Esophagus (tissue), 2 donors: ENCODE results near the gene UBXN6. TPM values are rescaled to one million over a fixed set of nuclear protein-coding genes. Genes with fewer than 3 reads are reported as not detected.

Experiments used
- H3K27ac ChIP-seq, 2 donors: one replicate each; pipeline ENCODE4 v1.5.1; 2013; ENCODE audit warnings: low read depth in 2 of 2, mild to moderate bottlenecking in 2 of 2, inconsistent platforms in 1 of 2, low read length in 1 of 2, moderate library complexity in 1 of 2
- H3K27me3 ChIP-seq, 2 donors: one replicate each; pipeline ENCODE4 v1.6.1; 2013; ENCODE audit warnings: low read length in 2 of 2, control low read depth in 1 of 2, mild to moderate bottlenecking in 1 of 2; ENCODE audit not compliant: insufficient read depth in 2 of 2, control insufficient read depth in 1 of 2
- H3K36me3 ChIP-seq, 2 donors: one replicate each; pipeline ENCODE4 v1.6.1; 2013; ENCODE audit warnings: low read length in 1 of 2; ENCODE audit not compliant: control insufficient read depth in 2 of 2, insufficient read depth in 2 of 2
- H3K4me1 ChIP-seq, 2 donors: one replicate each; pipeline ENCODE4 v1.6.1; 2013; ENCODE audit warnings: low read length in 1 of 2; ENCODE audit not compliant: control insufficient read depth in 2 of 2, insufficient read depth in 2 of 2
- H3K4me3 ChIP-seq, 2 donors: one replicate each; pipeline ENCODE4 v1.5.1; 2013; ENCODE audit warnings: low read length in 2 of 2, mild to moderate bottlenecking in 2 of 2, low read depth in 1 of 2, moderate library complexity in 1 of 2
- H3K9me3 ChIP-seq, 2 donors: one replicate each; pipeline ENCODE4 v1.6.1; 2013; ENCODE audit warnings: mild to moderate bottlenecking in 2 of 2, low read depth in 1 of 2, low read length in 1 of 2, moderate library complexity in 1 of 2; ENCODE audit not compliant: control insufficient read depth in 2 of 2, insufficient read depth in 1 of 2
- WGBS, 2 donors: extraction: QIAGEN DNeasy Blood & Tissue Kit; methylation state at CpG; one replicate each; pipeline ENCODE4 v1.1.7; 2013; 5-methylcytosine and 5-hydroxymethylcytosine counted together
- polyA plus RNA-seq, 2 donors: library from polyadenylated mRNA; stranded (reverse); fragments of 200-250 nt; gene quantifications; one replicate each; pipeline ENCODE4 v1.2.3, GENCODE V29; 2013
- donor health status: healthy with polysubstance abuse.
- donor health status: Bipolar disorder and iron deficiency.

Gene UBXN6
- polyA plus RNA-seq, 2 donors = 71.3 to 82.8 TPM

GRCh38 chr19:4456843-4457653, 546 bp downstream of the UBXN6 start:
- H3K36me3 ChIP-seq = peaks cover 0 to 26% of the 10 kb centered on the region in 2 donors
- H3K27me3 ChIP-seq = no peaks in the 10 kb centered on the region
- WGBS, 2 donors = 1 to 2% methylated on average over 32 to 43 of the region's 53 CpGs
- H3K4me1 ChIP-seq = peaks cover 6 to 20% of the 10 kb centered on the region in 2 donors
- peak overlapping the region; percentile 93 to 94 for H3K27ac ChIP-seq
- H3K4me3 ChIP-seq = peak overlapping the region; percentile 62 to 63
- no peaks in the 10 kb centered on the region for H3K9me3 ChIP-seq

DNA sequence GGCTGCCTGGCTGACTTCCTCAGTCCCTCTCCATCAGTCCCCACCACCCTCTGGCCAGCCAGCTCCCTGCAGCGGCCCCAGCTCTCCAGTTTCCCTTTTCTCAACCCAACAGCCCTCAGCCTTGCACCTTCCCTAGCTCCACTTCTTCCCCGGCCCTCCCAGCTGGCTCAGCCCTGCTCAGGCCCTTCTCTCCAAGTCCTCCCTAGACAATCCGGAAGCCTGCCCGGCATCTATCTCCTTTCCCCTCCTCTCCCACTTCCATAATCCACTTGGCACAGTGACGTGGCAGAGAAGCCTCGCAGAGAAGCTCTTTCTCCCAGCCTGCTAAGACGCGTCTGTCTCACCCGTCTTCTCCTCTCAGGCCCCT, 1.1 kb downstream of the UBXN6 start:
- Histone ChIP-seq H3K36me3 (peaks cover 0 to 30% of the 10 kb centered on the region in 2 donors), H3K4me3 (peak overlapping the region; percentile 62 to 63), H3K4me1 (peaks cover 6 to 20% of the 10 kb centered on the region in 2 donors), H3K27ac (peak overlapping the region; percentile 93 to 94), H3K9me3 (no peaks in the 10 kb centered on the region), H3K27me3 (no peaks in the 10 kb centered on the region)
- WGBS, 2 donors = 5% methylated on average over 9 of the region's 9 CpGs

- Histone ChIP-seq H3K9me3 (no peaks in the 10 kb centered on the region), H3K27ac (peak overlapping the region; percentile 93 to 94), H3K4me1 (peaks cover 6 to 20% of the 10 kb centered on the region in 2 donors), H3K27me3 (no peaks in the 10 kb centered on the region), H3K4me3 (peak overlapping the region; percentile 62 to 63), H3K36me3 (peaks cover 0 to 30% of the 10 kb centered on the region in 2 donors)
- WGBS, 2 donors = 36 to 42% methylated on average over 15 of the region's 15 CpGs
Measured at GRCh38 chr19:4455719-4456475, 1.7 kb downstream of the UBXN6 start.

- Histone ChIP-seq H3K27ac (peak overlapping the region; percentile 93 to 94), H3K4me3 (no peak overlapping the region)
- WGBS, 2 donors = 40 to 53% methylated on average over 29 of the region's 29 CpGs
Measured at GRCh38 chr19:4454747-4455718, 2.6 kb downstream of the UBXN6 start.

GRCh38 chr19:4453232-4454179, 4.1 kb downstream of the UBXN6 start:
- no peak overlapping the region for H3K27ac ChIP-seq
- no peak overlapping the region for H3K4me3 ChIP-seq
- H3K36me3 ChIP-seq = peaks cover 3 to 30% of the 10 kb centered on the region in 2 donors
- no peaks in the 10 kb centered on the region for H3K27me3 ChIP-seq
- H3K9me3 ChIP-seq = no peaks in the 10 kb centered on the region
- 73 to 76% methylated on average over 33 to 34 of the region's 34 CpGs for WGBS, 2 donors
- H3K4me1 ChIP-seq = peaks cover 6 to 20% of the 10 kb centered on the region in 2 donors

More at GRCh38 chr19:4454747-4455718, 2.6 kb downstream of the UBXN6 start:
- no peaks in the 10 kb centered on the region for H3K27me3 ChIP-seq
- peaks cover 6 to 20% of the 10 kb centered on the region in 2 donors for H3K4me1 ChIP-seq
- H3K9me3 ChIP-seq = no peaks in the 10 kb centered on the region
- peaks cover 0 to 30% of the 10 kb centered on the region in 2 donors for H3K36me3 ChIP-seq

GRCh38 chr19:4452230-4452990, 5.2 kb downstream of the UBXN6 start:
- Histone ChIP-seq H3K4me1 (peaks cover 6 to 25% of the 10 kb centered on the region in 2 donors), H3K9me3 (no peaks in the 10 kb centered on the region), H3K36me3 (peaks cover 3 to 39% of the 10 kb centered on the region in 2 donors), H3K27ac (no peak overlapping the region), H3K4me3 (no peak overlapping the region), H3K27me3 (no peaks in the 10 kb centered on the region)
- WGBS, 2 donors = 89 to 91% methylated on average over 24 of the region's 24 CpGs

GRCh38 chr19:4449639-4450028, 8.0 kb downstream of the UBXN6 start:
- no peaks in the 10 kb centered on the region for H3K27me3 ChIP-seq
- H3K36me3 ChIP-seq = peaks cover 13 to 66% of the 10 kb centered on the region in 2 donors
- H3K4me1 ChIP-seq = peaks cover 0 to 8% of the 10 kb centered on the region in 2 donors
- H3K9me3 ChIP-seq = no peaks in the 10 kb centered on the region
- H3K4me3 ChIP-seq = no peak overlapping the region
- peak overlapping the region; percentile 4 to 73 for H3K27ac ChIP-seq
- WGBS, 2 donors = 49 to 61% methylated on average over 9 of the region's 9 CpGs

GRCh38 chr19:4449022-4449638, 8.5 kb downstream of the UBXN6 start:
- H3K4me1 ChIP-seq = peaks cover 0 to 4% of the 10 kb centered on the region in 2 donors

More at GRCh38 chr19:4449022-4449638, 8.5 kb downstream of the UBXN6 start:
- Histone ChIP-seq H3K36me3 (peaks cover 13 to 63% of the 10 kb centered on the region in 2 donors), H3K27me3 (no peaks in the 10 kb centered on the region), H3K9me3 (no peaks in the 10 kb centered on the region), H3K27ac (peak overlapping the region; percentile 58 to 73), H3K4me3 (no peak overlapping the region)
- 48 to 57% methylated on average over 24 of the region's 24 CpGs for WGBS, 2 donors
